T1000 (cell line): ENCODE data around the gene ELMO1.

Source experiments
- DNase-seq: peaks from one replicate; lab custom pipeline; 2025; ENCODE audit warnings: mixed read lengths; lab: John Stamatoyannopoulos, UW

The ELMO1 gene

GRCh38 chr7:36875794-36876193, 572.9 kb downstream of the ELMO1 start:
- no peak for DNase-seq

GRCh38 chr7:36874041-36874440, 574.6 kb downstream of the ELMO1 start:
- no peak for DNase-seq

- DNase-seq = no peak
These were observed 576.8 kb downstream of the ELMO1 start for GRCh38 chr7:36871863-36872262.

- DNase-seq = no peak
These were observed 577.3 kb downstream of the ELMO1 start for GRCh38 chr7:36871355-36871738.

GRCh38 chr7:36870625-36871354, 577.9 kb downstream of the ELMO1 start:
- no peak for DNase-seq

GRCh38 chr7:36868727-36869411, 579.8 kb downstream of the ELMO1 start:
- DNase-seq = no peak

- DNase-seq = no peak
These were observed 583.6 kb downstream of the ELMO1 start for GRCh38 chr7:36865019-36865418.

GRCh38 chr7:36863901-36864701, 584.6 kb downstream of the ELMO1 start:
- DNase-seq = no peak

GRCh38 chr7:36862771-36863261, 585.8 kb downstream of the ELMO1 start:
- DNase-seq = no peak

GRCh38 chr7:36861656-36862055, 587.0 kb downstream of the ELMO1 start:
- DNase-seq = no peak

GRCh38 chr7:36860681-36861080, 588.0 kb downstream of the ELMO1 start:
- no peak for DNase-seq

- no peak for DNase-seq
These were observed 593.3 kb downstream of the ELMO1 start for GRCh38 chr7:36855330-36855729.

- no peak for DNase-seq
These were observed 594.0 kb downstream of the ELMO1 start for GRCh38 chr7:36854652-36855051.

- no peak for DNase-seq
These were observed 595.7 kb downstream of the ELMO1 start for GRCh38 chr7:36852931-36853330.

- no peak for DNase-seq
These were observed 596.6 kb downstream of the ELMO1 start for GRCh38 chr7:36852017-36852416.

- DNase-seq = no peak
These were observed 597.3 kb downstream of the ELMO1 start for GRCh38 chr7:36851382-36851781.

- DNase-seq = no peak
These were observed 600.7 kb downstream of the ELMO1 start for GRCh38 chr7:36847946-36848345.

GRCh38 chr7:36844374-36844773, 604.3 kb downstream of the ELMO1 start:
- no peak for DNase-seq

GRCh38 chr7:36840904-36841303, 607.8 kb downstream of the ELMO1 start:
- no peak for DNase-seq

- no peak for DNase-seq
These were observed 609.9 kb downstream of the ELMO1 start for GRCh38 chr7:36838616-36839225.

- DNase-seq = no peak
These were observed 617.6 kb downstream of the ELMO1 start for GRCh38 chr7:36831049-36831448.
